Measurements from ENCODE around the gene NEGR1. TPM values are rescaled to one million over a fixed set of nuclear protein-coding genes. Genes with fewer than 3 reads are reported as not detected.

The NEGR1 gene
- total RNA-seq, 1 donor from 2014 or later = 0.26 TPM

- no peaks in the 10 kb centered on the region for H3K36me3 ChIP-seq (ENCODE audit: control insufficient read depth, insufficient read depth, low read length)
- peak; percentile 38 for DNase-seq (ENCODE audit: low read depth)
- TF ChIP-seq, protein P1, sequence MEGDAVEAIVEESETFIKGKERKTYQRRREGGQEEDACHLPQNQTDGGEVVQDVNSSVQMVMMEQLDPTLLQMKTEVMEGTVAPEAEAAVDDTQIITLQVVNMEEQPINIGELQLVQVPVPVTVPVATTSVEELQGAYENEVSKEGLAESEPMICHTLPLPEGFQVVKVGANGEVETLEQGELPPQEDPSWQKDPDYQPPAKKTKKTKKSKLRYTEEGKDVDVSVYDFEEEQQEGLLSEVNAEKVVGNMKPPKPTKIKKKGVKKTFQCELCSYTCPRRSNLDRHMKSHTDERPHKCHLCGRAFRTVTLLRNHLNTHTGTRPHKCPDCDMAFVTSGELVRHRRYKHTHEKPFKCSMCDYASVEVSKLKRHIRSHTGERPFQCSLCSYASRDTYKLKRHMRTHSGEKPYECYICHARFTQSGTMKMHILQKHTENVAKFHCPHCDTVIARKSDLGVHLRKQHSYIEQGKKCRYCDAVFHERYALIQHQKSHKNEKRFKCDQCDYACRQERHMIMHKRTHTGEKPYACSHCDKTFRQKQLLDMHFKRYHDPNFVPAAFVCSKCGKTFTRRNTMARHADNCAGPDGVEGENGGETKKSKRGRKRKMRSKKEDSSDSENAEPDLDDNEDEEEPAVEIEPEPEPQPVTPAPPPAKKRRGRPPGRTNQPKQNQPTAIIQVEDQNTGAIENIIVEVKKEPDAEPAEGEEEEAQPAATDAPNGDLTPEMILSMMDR (IDR thresholded peaks at IDR 0.05; ENCODE audit: insufficient read depth, low read length, severe bottlenecking) = no peak
- FAIRE-seq = no peak
- no peaks in the 10 kb centered on the region for H3K27me3 ChIP-seq (ENCODE audit: control insufficient read depth, insufficient read depth, low read length)
- no peak overlapping the region for H3K4me3 ChIP-seq (ENCODE audit: low read depth, low read length)
Measured at GRCh38 chr1:72140222-72140621, 142.1 kb downstream of the NEGR1 start.

- DNase-seq (ENCODE audit: low read depth) (no peak), FAIRE-seq (no peak)
- Histone ChIP-seq H3K4me3 (ENCODE audit: low read depth, low read length) (no peak overlapping the region), H3K36me3 (ENCODE audit: control insufficient read depth, insufficient read depth, low read length) (no peaks in the 10 kb centered on the region), H3K27me3 (ENCODE audit: control insufficient read depth, insufficient read depth, low read length) (no peaks in the 10 kb centered on the region)
- TF ChIP-seq, protein P1 (IDR thresholded peaks at IDR 0.05; ENCODE audit: insufficient read depth, low read length, severe bottlenecking) = no peak
Measured at GRCh38 chr1:72137656-72138055, 144.7 kb downstream of the NEGR1 start.

GRCh38 chr1:72129869-72130268, 152.5 kb downstream of the NEGR1 start:
- no peak overlapping the region for H3K4me3 ChIP-seq (ENCODE audit: low read depth, low read length)
- H3K27me3 ChIP-seq (ENCODE audit: control insufficient read depth, insufficient read depth, low read length) = no peaks in the 10 kb centered on the region
- TF ChIP-seq, protein P1 (IDR thresholded peaks at IDR 0.05; ENCODE audit: insufficient read depth, low read length, severe bottlenecking) = no peak
- DNase-seq (ENCODE audit: low read depth) = no peak
- H3K36me3 ChIP-seq (ENCODE audit: control insufficient read depth, insufficient read depth, low read length) = no peaks in the 10 kb centered on the region
- no peak for FAIRE-seq

GRCh38 chr1:72122099-72122880, 160.0 kb downstream of the NEGR1 start:
- TF ChIP-seq, protein P1 (IDR thresholded peaks at IDR 0.05; ENCODE audit: insufficient read depth, low read length, severe bottlenecking) = no peak
- Histone ChIP-seq H3K27me3 (ENCODE audit: control insufficient read depth, insufficient read depth, low read length) (no peaks in the 10 kb centered on the region), H3K4me3 (ENCODE audit: low read depth, low read length) (no peak overlapping the region), H3K36me3 (ENCODE audit: control insufficient read depth, insufficient read depth, low read length) (no peaks in the 10 kb centered on the region)
- no peak for FAIRE-seq
- no peak for DNase-seq (ENCODE audit: low read depth)

DNA sequence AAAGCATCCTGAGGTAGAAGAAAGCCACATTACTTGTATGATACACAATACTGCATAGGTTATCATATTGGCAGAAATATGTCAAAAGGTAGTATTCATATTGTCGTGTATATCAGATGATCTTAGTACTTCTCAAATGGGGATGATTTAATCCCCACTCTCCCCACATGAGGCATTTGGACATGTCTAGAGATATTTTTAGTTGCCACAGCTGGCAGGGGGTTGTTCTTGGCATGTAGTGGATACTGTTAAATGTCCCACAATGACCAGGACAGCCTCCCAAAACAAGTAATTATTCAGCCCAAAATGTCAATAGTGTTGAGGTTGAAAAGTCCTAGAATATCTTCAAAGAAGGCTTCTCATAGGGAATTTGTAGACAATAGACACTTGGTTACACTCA, 162.8 kb downstream of the NEGR1 start:
- Histone ChIP-seq H3K4me3 (ENCODE audit: low read depth, low read length) (no peak overlapping the region), H3K36me3 (ENCODE audit: control insufficient read depth, insufficient read depth, low read length) (no peaks in the 10 kb centered on the region), H3K27me3 (ENCODE audit: control insufficient read depth, insufficient read depth, low read length) (no peaks in the 10 kb centered on the region)
- FAIRE-seq (no peak), DNase-seq (ENCODE audit: low read depth) (no peak)
- TF ChIP-seq, protein P1 (IDR thresholded peaks at IDR 0.05; ENCODE audit: insufficient read depth, low read length, severe bottlenecking) = no peak

DNA sequence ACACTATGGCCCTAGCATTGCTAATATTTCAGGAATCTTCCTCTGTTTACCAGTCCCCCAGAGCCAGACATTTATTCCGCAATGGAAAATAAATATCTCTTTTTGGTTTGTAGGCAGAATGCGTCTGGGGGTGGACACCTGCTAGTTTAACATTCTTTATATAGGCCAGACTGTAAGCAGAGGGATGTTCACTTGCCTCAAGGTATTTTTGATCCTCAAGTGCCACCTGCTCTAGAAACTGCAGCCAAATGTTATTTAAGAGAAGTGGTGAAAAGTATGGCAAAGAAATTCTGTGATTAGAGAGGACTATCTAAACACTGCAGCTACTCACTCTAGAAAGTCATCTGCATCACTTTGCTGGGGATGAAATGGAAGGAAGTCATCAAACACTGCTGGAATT, 164.7 kb downstream of the NEGR1 start:
- H3K27me3 ChIP-seq (ENCODE audit: control insufficient read depth, insufficient read depth, low read length) = no peaks in the 10 kb centered on the region
- FAIRE-seq (no peak), DNase-seq (ENCODE audit: low read depth) (no peak)
- no peak overlapping the region for H3K4me3 ChIP-seq (ENCODE audit: low read depth, low read length)
- H3K36me3 ChIP-seq (ENCODE audit: control insufficient read depth, insufficient read depth, low read length) = no peaks in the 10 kb centered on the region
- TF ChIP-seq, protein P1 (IDR thresholded peaks at IDR 0.05; ENCODE audit: insufficient read depth, low read length, severe bottlenecking) = no peak
